ENCODE data around the gene RABGAP1.

The RABGAP1 gene

DNA sequence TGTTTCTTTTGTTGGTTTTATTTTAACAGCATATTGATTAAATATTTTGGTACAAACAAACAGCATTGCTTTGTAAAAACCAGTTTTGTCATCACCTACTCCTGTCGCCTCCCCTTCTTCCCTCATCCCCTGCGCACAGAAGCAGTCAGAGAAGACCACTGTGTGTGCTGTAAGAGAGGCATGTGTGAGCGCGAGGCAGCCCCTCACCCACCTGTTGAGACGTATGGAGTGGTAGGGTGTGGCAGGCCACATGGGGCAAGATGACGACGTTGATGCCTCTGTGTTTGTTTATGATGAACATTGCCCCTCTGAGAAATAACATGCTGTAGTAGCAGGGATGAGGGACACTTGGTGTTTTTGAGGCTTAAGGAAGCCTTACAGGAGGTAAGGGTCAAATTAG is 164.0 kb downstream of the RABGAP1 start:
- DNase-seq, result no peak
- no peak overlapping the region for H3K4me3 Mint-ChIP-seq
- no peaks in the 10 kb centered on the region for H3K9me3 Mint-ChIP-seq
- H3K27me3 Mint-ChIP-seq, result no peaks in the 10 kb centered on the region
- peak overlapping the region; percentile 22 for H3K27ac Mint-ChIP-seq
- no peaks in the 10 kb centered on the region for H3K4me1 Mint-ChIP-seq (ENCODE audit: low read depth)
- H3K36me3 Mint-ChIP-seq (ENCODE audit: low read depth), result peaks cover 74% of the 10 kb centered on the region

DNA sequence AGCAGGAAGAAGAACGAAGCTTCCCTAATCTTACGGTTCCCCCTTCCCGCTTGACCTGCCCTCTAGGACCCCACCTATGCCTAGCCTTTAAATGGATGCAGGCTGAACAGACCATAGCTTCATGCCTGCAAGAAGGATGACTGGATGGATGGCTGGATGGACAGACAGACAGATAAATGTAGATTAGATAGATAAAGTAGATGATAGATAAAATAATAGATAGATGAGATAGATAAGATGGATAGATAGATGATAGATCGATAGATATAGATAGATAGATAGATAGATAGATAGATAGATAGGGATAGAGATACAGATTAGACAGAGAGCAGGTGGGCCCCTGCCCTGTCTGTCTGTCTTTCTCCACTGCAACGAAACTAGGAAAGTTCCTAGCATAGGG is 164.7 kb downstream of the RABGAP1 start:
- Mint-ChIP-seq H3K27me3 (no peaks in the 10 kb centered on the region), H3K9me3 (no peaks in the 10 kb centered on the region), H3K4me1 (ENCODE audit: low read depth) (no peaks in the 10 kb centered on the region), H3K4me3 (no peak overlapping the region), H3K36me3 (ENCODE audit: low read depth) (peaks cover 73% of the 10 kb centered on the region), H3K27ac (no peak overlapping the region)
- no peak for DNase-seq

DNA sequence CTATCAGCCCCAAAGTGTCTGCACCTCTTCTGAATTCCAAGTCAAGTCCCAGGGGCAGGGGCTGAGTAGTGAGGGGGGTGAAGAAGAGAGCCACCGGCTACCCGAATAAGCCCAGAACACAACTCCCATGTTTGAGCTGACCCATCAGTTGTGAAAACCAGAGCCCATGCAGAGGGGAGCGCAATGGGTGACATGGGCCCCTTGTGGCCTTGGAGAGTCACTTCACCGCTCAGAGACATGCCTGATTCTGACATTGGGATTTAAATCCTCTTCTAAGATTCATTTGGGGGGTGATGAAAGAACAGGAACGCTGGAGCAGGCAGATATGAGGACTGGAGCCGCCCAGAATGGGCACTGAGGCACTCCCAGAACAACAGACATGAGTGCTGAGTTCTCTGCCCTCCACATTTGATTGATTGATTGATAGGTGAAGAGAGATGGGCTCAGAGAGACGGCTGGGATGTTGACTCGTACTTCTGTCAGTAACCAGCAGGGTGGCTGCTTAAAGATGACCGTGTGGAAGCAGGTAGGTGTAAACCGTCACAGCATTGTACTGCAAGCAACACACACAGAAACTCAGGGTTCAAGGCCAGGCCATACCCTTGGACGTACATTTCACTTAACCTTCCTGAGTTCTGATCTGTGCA is 166.9 kb downstream of the RABGAP1 start:
- Mint-ChIP-seq H3K9me3 (no peaks in the 10 kb centered on the region), H3K4me3 (no peak overlapping the region), H3K27me3 (no peaks in the 10 kb centered on the region), H3K4me1 (ENCODE audit: low read depth) (peaks cover 17% of the 10 kb centered on the region), H3K27ac (peak overlapping the region; percentile 76), H3K36me3 (ENCODE audit: low read depth) (peaks cover 56% of the 10 kb centered on the region)
- no peak for DNase-seq

DNA sequence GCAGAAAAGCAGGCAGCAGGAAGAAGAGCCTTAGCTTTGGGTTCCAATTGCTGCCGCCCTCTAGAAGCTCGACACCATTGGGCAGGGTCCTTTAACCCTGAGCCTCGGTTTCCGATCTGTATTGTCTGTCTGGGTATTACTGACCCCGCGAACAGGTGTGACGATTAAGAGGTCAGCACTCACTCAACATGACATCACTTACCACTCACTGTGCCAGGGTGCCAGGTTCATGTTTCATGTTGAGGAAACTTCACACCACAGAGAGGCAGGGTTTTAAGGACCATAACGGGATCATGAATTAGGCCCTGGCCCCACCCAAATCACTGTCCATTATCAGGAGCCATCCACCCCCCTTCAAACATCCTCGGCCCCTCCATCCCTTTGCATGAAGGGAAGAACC is 168.2 kb downstream of the RABGAP1 start:
- peaks cover 17% of the 10 kb centered on the region for H3K4me1 Mint-ChIP-seq (ENCODE audit: low read depth)
- DNase-seq, result no peak
- peak overlapping the region; percentile 76 for H3K27ac Mint-ChIP-seq
- no peak overlapping the region for H3K4me3 Mint-ChIP-seq
- H3K36me3 Mint-ChIP-seq (ENCODE audit: low read depth), result peaks cover 47% of the 10 kb centered on the region
- H3K27me3 Mint-ChIP-seq, result no peaks in the 10 kb centered on the region
- no peaks in the 10 kb centered on the region for H3K9me3 Mint-ChIP-seq

DNA sequence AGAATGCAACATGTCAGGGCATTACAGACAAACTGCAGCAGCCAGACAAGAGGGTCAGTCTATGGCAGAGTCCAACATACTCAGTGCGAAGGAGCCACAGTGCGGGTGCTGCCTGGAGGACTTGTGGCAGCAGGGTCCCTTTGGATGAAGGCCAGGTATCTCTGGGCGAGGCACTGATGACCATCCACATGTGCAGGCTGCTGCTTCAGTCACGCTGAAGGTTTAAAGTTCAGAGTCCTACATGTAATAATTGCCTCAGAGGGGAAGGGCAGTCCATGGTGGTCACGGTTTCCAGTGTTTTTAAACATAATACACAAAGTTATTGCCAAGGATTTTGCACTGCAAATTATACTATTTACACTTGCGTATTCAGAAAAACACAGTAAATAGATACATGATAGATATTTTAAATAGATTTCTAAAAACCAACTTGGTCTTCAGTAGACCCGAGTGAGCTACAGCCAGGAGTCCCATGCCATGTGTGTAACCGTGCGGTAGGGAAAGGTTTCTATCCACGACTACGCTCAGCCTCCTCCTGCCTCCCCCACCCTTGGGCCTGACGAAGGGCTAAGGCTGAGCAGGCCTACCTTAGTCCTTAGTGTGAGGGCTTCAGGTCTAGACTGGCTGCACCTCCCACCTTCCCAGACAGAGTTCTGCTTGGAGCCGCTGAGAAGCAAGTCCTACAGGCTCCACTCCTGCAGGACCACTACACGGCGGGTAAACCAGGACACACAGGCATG is 168.9 kb downstream of the RABGAP1 start:
- no peak overlapping the region for H3K27ac Mint-ChIP-seq
- no peaks in the 10 kb centered on the region for H3K9me3 Mint-ChIP-seq

DNA sequence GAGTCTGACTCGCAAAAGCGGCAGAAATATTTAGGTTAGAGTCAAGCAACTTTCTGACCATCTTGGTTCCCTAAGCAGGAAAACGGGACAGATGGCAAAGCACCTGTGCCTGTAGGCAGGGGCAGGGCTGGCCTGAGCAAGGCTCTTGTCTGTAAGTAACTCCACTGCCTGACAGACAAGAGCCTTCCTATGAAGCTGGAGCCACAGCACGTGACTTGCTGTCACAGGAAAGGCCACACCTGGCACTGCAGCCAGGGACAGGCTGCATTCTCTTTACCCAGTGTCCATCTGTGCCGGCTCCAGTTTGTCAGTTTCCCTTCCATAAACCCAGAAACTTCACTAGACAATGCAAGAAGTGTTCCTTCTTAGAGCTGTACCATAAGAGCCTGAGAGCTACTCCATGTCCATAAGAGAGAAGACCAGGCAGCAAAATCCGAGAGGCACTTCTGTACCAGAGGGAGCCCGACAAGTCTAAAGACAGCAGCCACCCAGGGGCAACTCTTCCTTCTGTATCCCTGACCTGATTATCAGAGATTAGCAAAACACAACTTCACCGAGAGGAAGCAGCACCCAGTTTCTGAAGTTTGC is 170.7 kb downstream of the RABGAP1 start:
- Mint-ChIP-seq H3K27me3 (no peaks in the 10 kb centered on the region), H3K4me1 (ENCODE audit: low read depth) (peaks cover 17% of the 10 kb centered on the region), H3K27ac (peak overlapping the region; percentile 85), H3K36me3 (ENCODE audit: low read depth) (peaks cover 50% of the 10 kb centered on the region), H3K4me3 (no peak overlapping the region), H3K9me3 (no peaks in the 10 kb centered on the region)
- DNase-seq, result no peak

More for the DNA sequence above, 168.9 kb downstream of the RABGAP1 start:
- peaks cover 17% of the 10 kb centered on the region for H3K4me1 Mint-ChIP-seq (ENCODE audit: low read depth)
- no peak for DNase-seq
- H3K27me3 Mint-ChIP-seq, result no peaks in the 10 kb centered on the region
- H3K4me3 Mint-ChIP-seq, result no peak overlapping the region
- H3K36me3 Mint-ChIP-seq (ENCODE audit: low read depth), result peaks cover 46% of the 10 kb centered on the region

DNA sequence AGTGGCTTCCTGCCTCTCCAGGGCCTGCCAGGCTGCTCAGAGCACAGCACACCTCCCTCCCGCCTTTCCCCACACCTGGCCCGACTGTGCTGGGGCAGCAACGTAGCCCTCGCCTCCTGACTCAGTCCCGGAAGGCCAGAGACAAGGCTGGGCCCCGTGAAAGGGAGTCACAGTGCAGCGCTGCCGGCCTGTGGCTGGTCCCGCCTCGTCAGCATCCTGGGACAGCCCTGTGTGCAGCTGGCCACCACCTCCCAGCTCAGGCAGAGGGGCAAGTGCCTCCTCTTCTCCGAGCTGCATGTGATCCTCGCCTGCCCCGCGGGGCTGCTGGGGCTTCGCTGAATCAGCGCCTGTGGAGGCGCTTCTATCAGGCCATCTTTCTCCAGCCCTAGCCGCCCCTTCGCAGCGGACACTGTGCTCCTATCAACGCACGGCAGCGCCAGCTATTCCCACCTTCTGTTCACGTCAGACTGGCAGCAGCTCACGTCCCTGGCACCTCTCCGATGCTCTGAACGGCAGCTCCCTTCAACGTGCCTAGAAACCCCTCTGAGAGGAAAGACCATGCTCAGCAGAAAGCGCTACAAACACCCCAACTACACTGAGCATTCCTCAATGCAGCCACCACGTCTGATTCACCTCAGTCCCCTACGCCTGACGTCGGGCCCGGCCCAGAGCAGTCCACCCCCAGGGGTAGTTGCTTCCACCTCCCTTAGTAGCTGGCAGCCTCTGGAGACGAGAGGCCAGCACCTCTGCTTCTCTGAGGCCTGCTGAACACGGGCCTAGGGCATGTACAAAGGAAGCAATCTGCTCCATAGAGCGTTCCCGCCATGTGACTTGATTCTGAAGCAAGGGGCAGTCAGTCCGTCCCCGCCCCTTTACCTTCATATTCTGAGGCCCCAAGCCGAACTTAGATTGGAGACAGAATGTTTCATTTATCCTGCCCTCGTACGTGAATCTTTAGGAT is 171.5 kb downstream of the RABGAP1 start:
- peaks cover 17% of the 10 kb centered on the region for H3K4me1 Mint-ChIP-seq (ENCODE audit: low read depth)
- DNase-seq, result peak; percentile 44
- H3K27ac Mint-ChIP-seq, result peak overlapping the region; percentile 85
- H3K9me3 Mint-ChIP-seq, result no peaks in the 10 kb centered on the region
- no peaks in the 10 kb centered on the region for H3K27me3 Mint-ChIP-seq
- H3K36me3 Mint-ChIP-seq (ENCODE audit: low read depth), result peaks cover 46% of the 10 kb centered on the region
- H3K4me3 Mint-ChIP-seq, result no peak overlapping the region

DNA sequence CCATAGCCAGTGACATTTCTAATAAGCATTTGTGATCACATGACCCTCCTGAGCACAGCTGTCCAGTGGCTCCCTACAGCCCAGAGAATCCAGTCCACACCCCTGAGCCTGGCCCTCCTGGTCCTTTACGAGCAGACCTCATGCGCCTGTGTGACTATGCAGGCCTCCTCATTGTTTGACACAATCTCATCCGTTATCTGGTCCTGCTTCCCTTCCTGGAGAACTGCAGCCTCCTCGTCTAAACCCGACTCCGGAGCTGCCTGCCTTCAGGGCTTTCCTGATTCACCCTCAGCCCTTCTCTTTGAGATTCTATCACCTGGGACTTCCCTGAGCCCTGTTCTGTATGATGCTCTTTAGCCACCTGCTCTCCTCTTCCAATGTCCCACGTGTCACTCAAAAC is 172.4 kb downstream of the RABGAP1 start:
- Mint-ChIP-seq H3K4me3 (no peak overlapping the region), H3K9me3 (no peaks in the 10 kb centered on the region), H3K4me1 (ENCODE audit: low read depth) (peaks cover 17% of the 10 kb centered on the region), H3K27ac (peak overlapping the region; percentile 19), H3K27me3 (no peaks in the 10 kb centered on the region), H3K36me3 (ENCODE audit: low read depth) (peaks cover 38% of the 10 kb centered on the region)
- DNase-seq, result no peak

DNA sequence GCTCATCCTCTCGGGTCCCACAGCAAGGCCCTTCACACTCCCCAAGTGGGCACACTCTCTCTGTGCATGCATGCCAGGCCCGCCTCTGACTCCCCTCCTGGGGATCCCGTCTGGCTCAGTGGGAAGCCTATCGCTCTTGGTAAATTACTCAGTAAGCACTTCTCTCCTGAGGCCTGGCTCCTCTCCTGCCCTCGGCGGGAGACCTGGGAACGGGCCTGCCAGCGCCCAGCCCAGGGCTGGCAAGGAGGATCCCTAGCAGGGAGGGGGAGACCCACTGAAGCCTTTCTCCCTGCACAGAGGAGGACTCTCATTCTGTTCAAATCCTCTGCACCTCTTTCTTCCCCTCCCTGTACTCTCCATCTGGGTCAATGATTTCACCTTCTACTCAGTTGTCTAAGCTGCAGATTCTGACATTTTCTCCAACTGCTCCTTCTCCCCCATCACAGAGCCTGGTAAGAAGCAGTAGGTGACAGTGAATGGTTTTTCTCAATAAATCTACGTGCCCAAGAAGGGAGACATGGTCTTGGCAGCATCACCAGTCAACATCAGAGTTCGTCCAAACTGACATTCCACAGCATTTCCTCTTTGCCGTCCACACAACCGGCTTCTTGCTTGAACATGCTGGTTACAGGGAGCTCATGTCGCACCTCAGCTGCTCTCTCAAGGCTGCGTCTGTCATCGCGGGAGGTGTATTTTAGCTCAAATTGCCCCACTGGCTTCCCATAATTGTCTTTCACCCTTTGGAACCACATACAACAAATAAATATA is 174.5 kb downstream of the RABGAP1 start:
- no peak overlapping the region for H3K4me3 Mint-ChIP-seq
- no peak for DNase-seq
- no peaks in the 10 kb centered on the region for H3K9me3 Mint-ChIP-seq
- peaks cover 17% of the 10 kb centered on the region for H3K4me1 Mint-ChIP-seq (ENCODE audit: low read depth)
- peaks cover 27% of the 10 kb centered on the region for H3K36me3 Mint-ChIP-seq (ENCODE audit: low read depth)
- no peaks in the 10 kb centered on the region for H3K27me3 Mint-ChIP-seq
- no peak overlapping the region for H3K27ac Mint-ChIP-seq

DNA sequence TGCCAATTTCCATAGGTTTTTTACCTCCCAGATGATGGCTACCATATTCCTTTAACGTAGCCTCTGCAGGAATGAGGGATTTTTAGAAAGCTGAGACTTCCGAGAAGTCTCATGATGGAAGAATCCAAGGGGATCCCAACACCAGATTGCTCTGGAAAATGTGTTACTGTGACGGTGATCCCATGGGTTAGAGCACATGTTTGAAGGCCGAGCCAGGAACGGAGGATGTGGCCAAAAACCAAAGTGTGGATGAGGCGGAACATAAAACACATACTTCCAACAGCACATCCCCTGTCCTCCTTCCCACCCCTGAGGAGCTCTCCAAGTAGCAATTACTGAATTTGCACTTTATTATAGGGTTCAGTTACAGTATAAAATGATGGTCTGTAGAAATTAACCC is 175.2 kb downstream of the RABGAP1 start:
- Mint-ChIP-seq H3K27ac (no peak overlapping the region), H3K9me3 (no peaks in the 10 kb centered on the region), H3K4me3 (no peak overlapping the region), H3K36me3 (ENCODE audit: low read depth) (peaks cover 25% of the 10 kb centered on the region), H3K27me3 (no peaks in the 10 kb centered on the region), H3K4me1 (ENCODE audit: low read depth) (peaks cover 17% of the 10 kb centered on the region)
- DNase-seq, result no peak

DNA sequence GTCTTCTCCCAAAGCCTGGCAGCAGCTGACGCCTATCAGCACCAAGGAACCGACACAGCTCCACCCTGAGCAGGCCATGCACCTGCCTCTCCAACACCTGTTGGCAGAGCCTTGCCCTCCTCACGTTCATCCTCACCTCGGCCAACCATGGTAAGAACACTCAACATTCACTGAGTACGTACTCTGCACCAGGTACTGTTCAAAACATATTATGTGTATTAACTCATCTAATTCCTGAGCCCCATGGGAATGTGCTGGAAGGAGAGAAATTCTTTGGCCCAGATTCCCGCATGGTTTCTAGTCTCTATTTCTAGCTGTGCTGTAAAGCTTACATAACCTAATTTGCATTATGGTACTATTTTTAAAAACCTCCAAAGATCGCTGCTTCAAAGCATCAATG is 178.7 kb downstream of the RABGAP1 start:
- peaks cover 8% of the 10 kb centered on the region for H3K4me1 Mint-ChIP-seq (ENCODE audit: low read depth)
- H3K36me3 Mint-ChIP-seq (ENCODE audit: low read depth), result peaks cover 30% of the 10 kb centered on the region
- DNase-seq, result no peak
- peak overlapping the region; percentile 65 for H3K27ac Mint-ChIP-seq
- no peaks in the 10 kb centered on the region for H3K27me3 Mint-ChIP-seq
- H3K9me3 Mint-ChIP-seq, result no peaks in the 10 kb centered on the region
- no peak overlapping the region for H3K4me3 Mint-ChIP-seq

DNA sequence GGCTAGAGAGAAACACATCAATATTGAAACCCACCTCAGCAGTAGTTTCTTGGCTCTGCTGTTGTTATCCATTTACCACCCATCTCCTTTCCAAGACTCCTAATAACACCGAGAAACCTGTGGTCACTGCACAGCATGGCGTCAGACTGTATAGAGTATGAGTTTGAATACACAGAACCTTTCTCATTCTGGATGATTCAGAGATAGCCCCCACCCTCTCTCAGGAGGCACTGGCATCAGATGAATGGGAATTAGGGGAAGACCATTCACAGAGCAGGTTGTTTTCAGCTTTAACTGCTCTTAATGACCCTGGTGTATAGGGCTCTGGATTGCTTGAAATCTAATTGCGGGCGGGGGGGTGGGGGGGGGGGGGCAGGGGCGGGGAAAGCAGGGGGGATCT is 179.3 kb downstream of the RABGAP1 start:
- H3K27ac Mint-ChIP-seq, result peak overlapping the region; percentile 65
- H3K4me1 Mint-ChIP-seq (ENCODE audit: low read depth), result peaks cover 8% of the 10 kb centered on the region
- H3K4me3 Mint-ChIP-seq, result no peak overlapping the region
- no peak for DNase-seq
- H3K9me3 Mint-ChIP-seq, result no peaks in the 10 kb centered on the region
- no peaks in the 10 kb centered on the region for H3K27me3 Mint-ChIP-seq
- peaks cover 27% of the 10 kb centered on the region for H3K36me3 Mint-ChIP-seq (ENCODE audit: low read depth)

DNA sequence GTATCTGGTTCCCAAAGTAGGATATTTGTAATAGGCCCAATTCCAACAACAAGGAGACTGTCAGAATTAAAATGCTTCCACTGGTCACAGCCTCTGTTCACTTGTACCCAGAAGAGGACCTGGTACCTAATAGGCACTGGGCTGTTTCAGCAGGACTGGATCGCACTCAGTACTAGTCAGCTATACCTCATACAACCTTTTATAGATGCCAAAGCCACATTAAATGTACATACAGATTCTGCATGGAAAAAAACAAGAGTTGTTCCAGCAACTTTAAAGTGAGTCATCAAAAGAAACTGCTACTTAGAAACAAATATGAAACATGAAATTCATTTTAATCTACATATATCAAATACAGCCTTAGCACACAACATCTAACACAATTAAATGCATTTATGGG is 180.1 kb downstream of the RABGAP1 start:
- Mint-ChIP-seq H3K4me1 (ENCODE audit: low read depth) (peaks cover 8% of the 10 kb centered on the region), H3K4me3 (no peak overlapping the region), H3K27me3 (no peaks in the 10 kb centered on the region), H3K36me3 (ENCODE audit: low read depth) (peaks cover 24% of the 10 kb centered on the region), H3K9me3 (no peaks in the 10 kb centered on the region), H3K27ac (no peak overlapping the region)
- no peak for DNase-seq

DNA sequence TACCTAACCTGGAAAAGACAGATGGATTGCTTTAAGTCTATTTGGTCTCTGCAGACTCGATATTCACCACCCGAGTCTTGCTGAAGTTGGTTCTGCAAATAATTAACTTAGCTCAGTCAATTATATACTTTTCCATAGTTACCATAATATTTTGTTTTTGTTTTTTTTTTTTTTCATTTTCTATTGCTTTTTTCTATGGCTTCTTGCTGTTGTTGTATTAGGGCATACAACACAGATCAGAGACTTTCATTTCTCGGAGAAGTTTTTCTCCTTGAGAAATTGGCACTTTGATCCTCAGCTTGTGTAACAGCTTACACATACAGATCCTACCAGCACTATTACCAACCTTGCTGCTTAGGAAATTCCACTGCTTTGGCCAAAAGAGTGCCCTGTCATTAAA is 180.6 kb downstream of the RABGAP1 start:
- no peak overlapping the region for H3K4me3 Mint-ChIP-seq
- no peaks in the 10 kb centered on the region for H3K27me3 Mint-ChIP-seq
- peaks cover 22% of the 10 kb centered on the region for H3K36me3 Mint-ChIP-seq (ENCODE audit: low read depth)
- no peak for DNase-seq
- H3K27ac Mint-ChIP-seq, result no peak overlapping the region
- H3K4me1 Mint-ChIP-seq (ENCODE audit: low read depth), result peaks cover 8% of the 10 kb centered on the region
- no peaks in the 10 kb centered on the region for H3K9me3 Mint-ChIP-seq

Measured in activated T-cell treated with anti-CD3 and anti-CD28 coated beads, Interleukin-2, amount 50 U/mL, for 24 hours (primary cell).